NCI-H748 (cell line): ENCODE results near the gene NSRP1.
A peak's percentile ranks its signal among the peaks of the same experiment; 100 is the strongest.
"Not testable (repeated sequence)": the region's sequence is repeated elsewhere in the genome, so short reads cannot be mapped to it uniquely, and the experiment has no call there.

ENCODE experiments used
- DNase-seq: peaks from one replicate; lab custom pipeline; 2025; ENCODE audit not compliant: unreplicated experiment; lab: John Stamatoyannopoulos, UW

Gene NSRP1

DNA sequence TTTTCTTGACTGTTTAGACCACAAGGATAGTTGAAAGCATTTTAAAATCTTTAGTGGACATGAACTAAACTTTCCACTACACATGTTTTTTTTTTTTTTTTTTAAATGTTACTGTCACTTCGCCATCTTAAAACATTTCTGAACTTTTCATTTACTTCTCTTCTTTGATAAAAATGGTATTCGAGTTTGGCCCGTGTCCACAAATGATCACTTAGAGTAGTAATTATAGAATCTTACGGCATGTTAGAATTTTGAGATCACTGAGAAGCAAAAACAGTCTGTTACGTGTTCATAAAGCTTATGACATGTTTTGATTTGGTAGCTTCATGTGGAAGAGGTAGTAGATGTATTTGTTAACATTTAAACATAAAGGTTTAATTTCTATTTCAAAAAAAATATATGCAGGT is 1.1 kb downstream of the NSRP1 start:
- DNase-seq = no peak

DNA sequence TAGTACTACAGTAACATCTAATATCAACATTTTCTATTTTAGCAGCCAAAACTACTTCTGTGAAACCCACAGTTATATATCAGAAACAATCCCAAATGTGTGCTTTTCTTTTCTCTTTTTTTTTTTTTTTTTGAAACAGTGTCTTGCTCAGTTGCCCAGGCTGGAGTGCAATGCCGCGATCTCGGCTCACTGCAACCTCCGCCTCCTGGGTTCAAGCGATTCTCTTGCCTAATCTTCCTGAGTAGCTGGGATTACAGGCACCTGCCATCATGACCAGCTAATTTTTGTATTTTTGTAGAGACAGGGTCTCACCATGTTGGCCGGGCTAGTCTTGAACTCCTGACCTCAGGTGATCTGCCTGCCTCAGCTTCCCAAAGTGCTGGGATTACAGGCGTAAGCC is 2.0 kb downstream of the NSRP1 start:
- not testable (repeated sequence) for DNase-seq

DNA sequence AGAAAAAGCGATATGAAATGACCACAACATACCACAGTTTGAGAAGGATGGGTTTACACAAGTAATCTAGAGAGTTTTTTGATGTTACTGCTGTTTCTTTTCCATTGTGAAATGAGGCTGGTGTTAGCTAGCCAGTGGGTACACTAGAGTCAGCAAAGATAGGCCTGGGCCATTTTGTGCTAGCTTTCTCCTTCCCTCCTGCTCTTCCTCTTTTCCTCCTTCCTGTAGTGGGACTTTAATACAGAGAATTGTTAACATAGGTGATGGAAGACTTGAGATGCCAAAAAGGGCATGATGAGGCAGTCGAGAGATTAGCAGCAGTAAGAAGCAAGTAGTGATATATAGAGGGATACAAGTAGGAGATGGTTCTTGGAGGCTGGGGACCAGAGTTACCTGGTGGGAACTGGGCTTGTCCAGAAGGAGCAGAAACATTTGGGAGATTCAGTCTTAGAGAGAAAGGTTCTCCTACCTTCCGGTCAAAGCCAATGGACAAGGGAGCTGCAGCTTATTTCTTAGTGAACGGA is 7.7 kb downstream of the NSRP1 start:
- DNase-seq = no peak

DNA sequence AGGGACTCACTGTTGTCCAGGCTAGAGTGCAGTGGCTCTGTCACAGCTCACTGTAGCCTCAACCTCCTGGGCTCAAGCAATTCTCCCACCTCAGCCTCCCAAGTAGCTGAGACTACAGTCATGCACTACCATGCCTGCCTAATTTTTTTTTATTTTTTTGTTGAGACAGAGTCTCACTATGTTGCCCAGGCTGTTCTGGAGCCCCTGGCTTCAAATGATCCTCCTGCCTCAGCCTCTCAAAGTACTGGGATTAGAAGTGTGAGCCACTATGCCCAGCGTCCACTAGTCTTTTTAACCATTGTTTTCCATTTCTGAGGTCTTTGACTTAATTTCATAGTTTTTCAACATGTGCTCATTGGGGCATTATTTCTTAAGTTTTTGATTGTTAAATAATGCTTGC is 13.5 kb downstream of the NSRP1 start:
- DNase-seq = no peak

DNA sequence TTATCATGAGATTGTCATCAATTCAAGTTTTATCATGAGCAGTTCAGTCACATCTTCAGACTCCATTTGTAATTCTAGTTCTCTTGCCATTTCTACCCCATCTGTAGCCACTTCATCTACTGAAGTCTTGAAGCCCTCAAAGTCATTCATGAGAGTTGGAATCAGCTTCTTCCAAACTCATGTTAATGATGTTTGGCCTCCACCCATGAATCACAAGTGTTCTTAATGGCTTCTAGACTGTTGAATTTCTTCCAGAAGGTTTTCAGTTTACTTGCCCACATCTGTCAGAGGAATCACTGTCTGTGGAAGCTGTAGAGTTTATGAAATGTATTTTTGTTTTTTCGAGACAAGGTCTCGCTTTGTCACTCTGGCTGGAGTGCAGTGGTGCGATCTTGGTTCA is 16.0 kb downstream of the NSRP1 start:
- no peak for DNase-seq

DNA sequence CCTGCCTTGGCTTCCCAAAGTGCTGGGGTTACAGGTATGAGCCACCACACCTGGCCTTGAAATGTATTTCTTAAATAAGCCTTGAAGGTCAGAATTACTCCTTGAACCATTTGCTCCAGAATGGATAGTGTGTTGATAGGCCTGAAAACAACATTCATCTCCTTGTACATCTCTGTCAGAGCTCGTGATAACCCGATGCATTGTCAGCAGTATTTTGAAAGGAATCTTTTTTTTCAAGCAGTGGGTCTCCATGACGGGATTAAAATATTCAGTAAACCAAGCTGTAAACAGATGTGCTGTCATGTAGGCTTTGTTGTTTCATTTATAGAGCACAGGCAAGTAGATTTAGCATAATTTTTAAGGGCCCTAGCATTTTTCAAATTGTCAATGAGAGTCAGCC is 16.6 kb downstream of the NSRP1 start:
- DNase-seq = no peak

DNA sequence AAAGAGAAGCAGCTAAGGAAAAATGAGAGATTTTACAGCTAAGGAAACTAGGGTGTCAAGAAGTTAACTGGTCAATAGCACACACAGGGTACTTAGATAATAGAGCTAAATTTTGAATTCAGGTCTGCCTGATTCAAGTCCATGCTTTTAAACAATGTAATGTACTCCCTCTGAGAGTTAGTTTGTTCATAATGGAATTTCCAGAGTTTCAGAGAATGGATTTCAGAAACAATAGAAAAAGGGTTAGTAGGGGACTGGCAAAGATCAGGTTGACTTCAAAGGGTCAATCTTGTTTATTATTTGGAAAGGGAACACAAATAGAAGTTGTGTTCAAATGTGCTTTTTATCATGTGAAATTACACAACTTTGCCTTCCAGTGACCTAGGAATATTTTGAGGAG is 17.9 kb downstream of the NSRP1 start:
- DNase-seq = no peak

DNA sequence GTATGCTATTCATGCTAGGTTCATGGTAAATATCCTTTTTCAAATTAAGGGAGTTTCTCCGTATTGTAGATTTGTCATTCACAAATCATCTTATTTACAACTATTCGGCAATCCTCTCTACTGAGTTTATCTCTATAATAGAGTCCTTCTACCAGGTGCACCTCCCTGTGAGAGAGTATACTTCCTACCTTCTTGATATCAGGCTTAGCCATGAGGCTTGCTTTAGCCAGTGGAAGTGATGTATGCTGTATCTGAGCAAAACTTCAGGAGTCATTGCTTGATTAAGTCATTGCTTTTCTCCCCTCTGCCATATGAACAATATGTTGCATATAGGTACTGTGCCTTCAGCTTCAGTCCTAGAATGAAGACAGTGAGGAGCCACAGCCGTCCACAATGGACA is 20.5 kb downstream of the NSRP1 start:
- no peak for DNase-seq

DNA sequence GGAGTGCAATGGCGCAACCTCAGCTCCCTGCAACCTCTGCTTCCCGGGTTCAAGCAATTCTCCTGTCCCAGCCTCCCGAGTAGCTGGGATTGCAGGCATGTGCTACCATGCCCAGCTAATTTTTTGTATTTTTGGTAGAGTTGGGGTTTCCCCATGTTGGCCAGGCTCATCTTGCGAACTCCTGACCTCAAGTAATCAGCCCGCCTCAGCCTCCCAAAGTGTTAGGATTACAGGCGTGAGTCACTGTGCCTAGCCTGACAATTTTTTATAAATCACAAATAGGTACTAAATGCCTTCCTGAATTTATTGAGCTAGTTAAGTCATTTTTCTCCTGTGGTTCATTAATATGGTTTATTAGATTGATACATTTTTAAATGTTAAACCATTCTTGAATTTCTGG is 31.2 kb downstream of the NSRP1 start:
- DNase-seq = not testable (repeated sequence)

DNA sequence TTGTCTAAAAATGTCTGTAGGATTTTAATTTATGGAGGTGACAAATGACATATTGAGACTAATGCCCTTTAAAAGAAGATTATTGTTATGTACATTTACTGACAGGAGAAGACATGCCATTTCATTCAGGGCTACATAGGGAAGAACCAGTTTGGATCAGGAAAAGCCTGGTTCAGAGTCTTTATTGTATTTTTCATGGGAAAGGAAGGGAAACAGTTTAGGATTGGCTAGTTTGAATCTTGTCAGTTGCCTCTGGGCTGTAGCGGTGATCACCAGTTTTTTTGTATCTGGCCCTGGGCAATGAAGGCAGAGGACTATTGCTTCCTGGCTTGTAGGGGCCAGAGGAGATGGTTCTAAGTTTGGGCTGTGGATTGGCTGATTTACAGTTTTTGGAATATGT is 31.8 kb downstream of the NSRP1 start:
- no peak for DNase-seq

DNA sequence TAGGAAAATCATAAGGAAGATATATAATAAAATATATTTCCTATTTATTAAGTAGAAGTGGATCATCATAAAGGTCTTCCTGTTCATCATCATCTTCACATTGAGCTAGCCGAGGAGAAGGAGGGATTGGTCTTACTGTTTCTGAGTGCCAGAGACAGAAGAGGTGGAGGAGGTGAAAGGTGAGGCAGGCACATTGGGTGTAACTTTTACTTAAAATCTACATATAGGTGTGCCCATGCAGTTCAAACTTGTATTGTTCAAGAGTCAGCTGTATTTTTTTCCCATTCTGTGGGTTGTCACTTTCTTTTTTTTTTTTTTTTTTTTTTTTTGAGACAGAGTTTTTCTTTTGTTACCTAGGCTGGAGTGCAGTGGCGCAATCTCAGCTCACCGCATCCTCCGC is 34.9 kb downstream of the NSRP1 start:
- no peak for DNase-seq

DNA sequence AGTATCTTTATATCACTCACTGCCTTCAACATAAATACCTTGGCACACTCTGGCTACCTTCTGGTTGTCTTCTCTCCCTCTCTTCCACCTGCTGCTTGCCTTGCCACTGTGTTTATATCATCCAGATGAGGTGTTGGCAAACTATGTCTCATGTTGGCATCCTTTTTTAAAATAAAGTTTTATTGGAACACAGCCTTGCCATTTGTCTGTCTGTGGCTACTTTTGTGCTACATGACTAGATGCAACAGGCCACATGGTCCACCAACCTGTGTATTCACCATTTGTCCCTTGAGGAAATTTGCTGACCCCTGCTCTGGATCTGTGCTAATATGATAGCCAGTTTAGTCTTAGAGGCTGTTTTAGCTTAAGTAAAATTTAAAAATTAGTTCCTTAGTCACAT is 36.8 kb downstream of the NSRP1 start:
- DNase-seq = no peak

DNA sequence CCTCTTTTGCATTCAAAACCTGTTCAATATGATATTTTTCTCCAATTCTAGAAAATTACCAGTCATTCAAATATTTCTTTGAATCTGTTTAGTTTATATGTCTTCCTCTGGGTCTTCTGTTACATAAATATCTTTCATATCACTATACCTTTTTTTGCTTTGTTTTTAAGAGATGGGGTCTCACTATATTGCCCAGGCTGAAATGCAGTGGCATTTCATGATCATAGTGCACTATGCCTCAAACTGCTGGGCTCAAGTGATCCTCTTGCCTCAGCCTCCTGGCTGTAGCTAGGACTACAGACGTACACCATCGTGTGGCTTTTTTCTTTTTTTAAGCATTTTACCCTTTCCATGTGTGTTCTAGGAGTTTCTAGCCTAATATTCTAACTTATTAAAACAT is 38.8 kb downstream of the NSRP1 start:
- DNase-seq = no peak

DNA sequence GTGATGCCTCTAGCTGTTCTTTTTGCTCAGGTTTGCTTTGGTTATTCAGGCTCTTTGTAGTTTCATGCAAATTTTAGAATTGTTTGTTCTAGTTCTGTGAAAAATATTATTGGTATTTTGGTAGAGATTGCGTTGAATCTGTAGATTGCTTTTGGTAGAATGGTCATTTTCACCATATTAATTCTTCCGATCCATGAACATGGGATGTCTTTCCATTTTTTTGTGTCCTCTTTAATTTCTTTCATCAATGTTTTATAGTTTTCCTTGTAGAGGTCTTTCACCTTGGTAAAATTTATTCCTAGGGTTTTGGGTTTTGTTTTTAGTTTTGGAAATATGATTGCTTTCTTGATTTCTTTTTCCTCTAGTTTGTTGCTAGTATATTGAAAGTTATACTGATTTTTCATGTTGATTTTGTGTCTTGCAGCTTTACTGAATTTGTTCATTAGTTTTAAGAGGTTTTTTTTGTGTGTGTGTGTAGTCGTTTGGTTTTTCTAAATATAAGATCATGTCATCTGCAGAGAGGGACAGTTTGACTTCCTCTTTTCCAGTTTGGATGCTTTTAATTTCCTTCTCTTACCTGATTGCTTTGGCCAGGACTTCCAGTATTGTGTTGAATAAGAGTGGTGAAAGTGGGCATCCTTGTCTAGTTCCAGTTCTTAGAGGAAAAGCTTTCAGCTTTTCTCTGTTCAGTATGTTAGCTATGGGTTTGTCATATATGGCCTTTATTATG is 42.4 kb downstream of the NSRP1 start:
- DNase-seq = no peak

DNA sequence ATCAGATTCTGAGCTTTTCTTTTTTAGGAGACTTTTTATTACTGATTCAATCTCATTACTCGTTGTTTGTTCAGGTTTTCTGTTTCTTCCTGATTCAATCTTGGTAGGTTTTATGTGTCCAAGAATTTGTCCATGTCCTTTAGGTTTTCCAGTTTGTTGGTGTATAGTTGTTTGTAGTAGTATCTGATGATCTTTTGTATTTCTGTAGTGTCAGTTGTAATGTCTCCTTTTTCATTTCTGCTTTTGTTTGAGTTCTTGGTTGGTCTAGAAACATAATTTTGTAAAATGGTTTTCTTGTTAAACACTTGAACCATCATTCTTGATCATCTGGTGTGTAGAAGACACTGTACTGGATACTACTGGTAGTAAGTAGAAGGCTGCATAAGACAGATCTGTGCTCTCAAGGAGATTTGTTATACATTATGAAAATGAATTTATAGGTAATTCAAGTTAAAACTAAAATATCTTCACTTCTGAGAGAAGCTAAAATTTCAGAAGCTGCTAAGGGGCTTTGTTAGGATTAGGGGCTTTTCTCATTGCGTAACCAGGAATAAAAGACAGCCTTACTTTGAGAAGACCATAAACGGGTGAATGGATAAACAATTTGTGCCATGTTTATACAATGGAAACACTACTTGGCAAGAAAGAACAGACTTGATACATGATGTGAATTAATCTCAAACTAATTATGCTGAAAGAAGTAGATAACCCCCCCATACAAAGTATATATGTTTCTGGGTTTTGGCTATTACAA is 44.0 kb downstream of the NSRP1 start:
- no peak for DNase-seq

DNA sequence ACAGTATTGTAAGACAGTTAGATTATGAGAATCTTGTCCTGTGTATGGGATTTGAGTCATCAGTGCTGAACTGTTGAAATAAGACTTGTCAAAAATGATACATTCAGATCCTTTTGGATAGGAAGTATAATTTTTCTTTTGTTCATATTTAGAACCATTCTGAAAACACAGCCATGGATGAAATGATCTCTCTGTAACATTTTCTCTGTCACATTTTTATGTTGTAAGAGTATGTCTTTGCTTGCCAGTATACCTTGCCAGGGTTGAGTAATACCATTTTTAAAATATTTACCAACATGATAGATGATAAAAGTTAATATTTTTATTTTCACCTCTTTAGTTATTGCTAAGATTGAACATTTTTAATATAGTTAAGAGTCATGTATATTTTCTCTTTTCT is 45.0 kb downstream of the NSRP1 start:
- no peak for DNase-seq

DNA sequence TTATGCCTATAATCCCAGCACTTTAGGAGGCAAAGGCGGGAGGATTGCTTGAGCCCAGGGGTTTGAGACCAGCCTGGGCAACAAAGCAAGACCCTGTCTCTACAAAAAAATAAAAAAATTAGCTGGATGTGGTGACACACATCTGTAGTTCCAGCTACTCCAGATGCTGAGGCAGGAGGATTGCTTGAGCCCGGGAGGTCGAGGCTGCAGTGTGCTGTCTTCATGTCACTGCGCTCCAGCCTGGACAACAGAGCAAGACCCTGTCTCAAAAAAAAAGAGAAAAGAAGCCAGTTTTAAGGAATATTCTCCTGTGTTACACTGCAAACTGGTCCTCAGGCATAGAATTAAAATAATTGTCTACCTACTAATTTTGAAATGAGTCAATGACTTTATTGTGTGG is 47.9 kb downstream of the NSRP1 start:
- no peak for DNase-seq

DNA sequence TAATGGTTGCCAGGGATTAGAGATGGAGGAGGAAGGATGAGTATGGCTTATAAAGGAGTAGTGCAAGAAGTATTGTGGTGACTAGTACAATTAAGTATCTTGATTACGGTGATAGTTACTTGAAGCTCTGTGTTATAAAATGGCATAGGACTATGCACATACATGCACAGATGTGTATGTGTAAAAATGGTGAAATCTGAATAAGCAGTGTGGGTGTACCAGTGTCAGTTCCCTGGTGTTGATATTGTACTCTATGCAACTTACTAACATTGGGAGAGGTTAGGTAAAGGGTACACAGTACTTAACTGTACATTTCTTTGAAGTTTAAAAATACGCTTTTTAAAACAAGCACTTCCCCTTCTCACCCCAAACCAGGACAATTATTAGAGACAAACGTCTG is 48.5 kb downstream of the NSRP1 start:
- no peak for DNase-seq

DNA sequence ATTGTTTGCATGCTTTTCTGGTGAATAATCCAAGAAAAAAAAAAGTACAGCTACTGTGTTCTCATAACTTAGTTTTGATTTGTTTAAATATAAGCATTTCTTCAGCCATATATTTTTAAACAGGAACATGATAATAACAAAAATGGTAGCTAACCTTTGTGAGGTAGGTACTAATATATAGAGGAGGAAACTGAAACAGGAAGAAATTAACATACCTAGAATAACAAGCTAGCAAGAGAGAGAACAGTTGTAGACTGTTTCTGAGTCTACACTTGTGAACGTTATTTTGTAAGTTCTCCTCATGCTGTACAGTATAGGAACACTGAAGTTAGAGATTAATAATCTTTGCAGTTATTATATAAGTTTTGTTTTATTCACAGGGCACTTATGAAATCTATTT is 49.3 kb downstream of the NSRP1 start:
- DNase-seq = no peak

DNA sequence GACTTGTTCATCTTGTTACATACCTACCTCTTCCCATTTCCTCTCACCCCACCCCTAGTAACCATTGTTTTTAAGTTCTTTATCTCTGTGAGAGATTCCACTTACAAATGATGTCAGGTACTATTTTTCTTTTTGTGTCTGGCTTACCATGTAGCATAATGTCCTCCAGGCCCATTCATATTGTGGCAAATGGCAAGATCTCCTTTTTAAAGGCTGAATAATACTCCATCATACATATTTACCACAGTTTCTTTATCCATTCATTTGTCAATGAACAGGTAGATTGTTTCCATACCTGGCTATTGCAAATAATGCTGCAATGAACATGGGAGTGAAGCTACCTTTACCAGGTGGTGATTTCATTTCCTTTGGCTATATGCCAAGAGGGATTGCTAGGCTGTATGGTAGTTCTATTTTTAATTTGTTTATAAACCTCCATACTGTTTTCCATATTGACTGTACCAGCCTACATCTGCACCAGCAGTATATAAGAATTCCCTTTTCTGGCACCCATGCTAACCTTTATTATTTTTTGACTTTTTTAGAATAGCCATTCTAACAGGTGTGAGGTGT is 53.9 kb downstream of the NSRP1 start:
- peak; percentile 57 for DNase-seq

DNA sequence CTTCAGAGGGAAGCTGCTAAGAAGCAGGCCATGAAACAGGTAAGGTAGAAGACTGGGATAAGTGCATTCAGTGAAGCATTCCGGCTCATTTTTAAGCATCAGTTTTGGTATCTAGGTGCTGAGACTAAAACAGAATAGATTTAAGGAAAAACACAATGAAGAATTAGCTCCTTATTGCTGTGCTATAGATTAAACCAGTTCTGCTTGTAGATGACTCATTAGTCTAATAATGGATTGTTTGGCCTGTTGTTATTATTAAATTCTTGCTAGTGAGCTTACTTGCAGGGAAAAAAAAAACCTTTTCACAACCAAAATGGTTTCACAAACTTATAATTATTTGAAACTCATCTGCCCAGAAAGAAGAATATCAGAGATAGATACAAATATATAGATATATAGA is 55.9 kb downstream of the NSRP1 start:
- no peak for DNase-seq

DNA sequence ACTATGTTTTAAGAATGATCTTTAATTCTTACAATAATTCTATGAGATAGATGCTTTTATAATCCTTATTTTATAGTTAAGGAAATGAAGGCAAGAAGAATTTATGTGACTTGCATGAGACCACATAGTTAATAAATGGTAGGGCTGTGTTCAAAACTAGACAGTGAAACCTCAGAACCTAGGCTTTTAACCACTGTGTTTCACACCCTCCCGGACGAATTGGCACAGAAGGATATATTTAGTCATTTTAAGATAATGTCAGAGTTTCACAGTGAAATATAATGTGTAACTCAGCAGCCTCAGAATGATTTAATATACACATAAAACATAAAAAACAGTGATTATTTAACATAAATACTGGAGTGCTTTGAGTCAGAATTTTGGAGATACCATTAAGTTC is 57.0 kb downstream of the NSRP1 start:
- no peak for DNase-seq
